ENCODE measurements around the gene TMOD3.
"Not testable (repeated sequence)": the region's sequence is repeated elsewhere in the genome, so short reads cannot be mapped to it uniquely, and the experiment has no call there.

The TMOD3 gene

DNA sequence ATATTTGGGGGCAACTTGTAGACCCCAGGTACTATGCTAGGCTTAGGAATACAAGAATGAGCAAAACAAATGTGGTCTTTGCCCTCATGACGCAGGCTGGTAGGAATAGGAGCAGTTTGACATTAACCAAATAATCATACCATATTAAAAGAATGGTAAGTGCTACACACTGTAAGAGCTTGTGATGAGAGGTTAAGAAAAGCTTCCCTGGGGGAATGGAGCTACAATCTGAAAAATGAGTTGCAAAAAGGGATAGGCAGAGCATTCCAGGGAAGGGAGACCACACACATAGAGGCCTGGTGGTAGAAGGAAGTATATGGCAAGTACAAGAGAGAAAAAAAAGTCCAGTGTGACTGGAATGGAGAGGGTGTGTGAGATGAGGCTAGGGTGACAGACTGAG lies 37.3 kb downstream of the TMOD3 start:
- no peak overlapping the region for H3K27ac Mint-ChIP-seq
- peaks cover 97% of the 10 kb centered on the region for H3K36me3 Mint-ChIP-seq
- peaks cover 30% of the 10 kb centered on the region for H3K4me1 Mint-ChIP-seq
- no peak for ATAC-seq
- no peak overlapping the region for H3K4me3 Mint-ChIP-seq
- no peaks in the 10 kb centered on the region for H3K9me3 Mint-ChIP-seq
- DNase-seq (ENCODE audit: low spot score in 2 of 2) = no peak

DNA sequence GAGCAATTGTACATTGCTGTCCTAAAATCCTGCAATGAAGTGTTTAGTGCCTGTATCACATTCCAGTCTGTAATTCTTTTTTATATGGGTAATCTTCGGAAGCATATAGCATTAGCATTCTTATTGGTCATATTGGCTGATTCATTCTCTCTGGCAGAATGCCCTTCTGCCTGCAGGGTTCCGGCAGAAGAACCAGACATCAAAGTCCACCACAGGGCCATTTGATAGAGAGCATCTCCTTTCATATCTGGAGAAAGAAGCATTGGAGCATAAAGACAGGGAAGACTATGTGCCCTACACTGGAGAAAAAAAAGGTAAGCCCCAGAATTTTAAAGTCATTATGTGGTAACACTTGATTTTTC lies 39.6 kb downstream of the TMOD3 start:
- DNase-seq (ENCODE audit: low spot score in 2 of 2) = no peak
- no peak overlapping the region for H3K27ac Mint-ChIP-seq
- H3K4me3 Mint-ChIP-seq = no peak overlapping the region

DNA sequence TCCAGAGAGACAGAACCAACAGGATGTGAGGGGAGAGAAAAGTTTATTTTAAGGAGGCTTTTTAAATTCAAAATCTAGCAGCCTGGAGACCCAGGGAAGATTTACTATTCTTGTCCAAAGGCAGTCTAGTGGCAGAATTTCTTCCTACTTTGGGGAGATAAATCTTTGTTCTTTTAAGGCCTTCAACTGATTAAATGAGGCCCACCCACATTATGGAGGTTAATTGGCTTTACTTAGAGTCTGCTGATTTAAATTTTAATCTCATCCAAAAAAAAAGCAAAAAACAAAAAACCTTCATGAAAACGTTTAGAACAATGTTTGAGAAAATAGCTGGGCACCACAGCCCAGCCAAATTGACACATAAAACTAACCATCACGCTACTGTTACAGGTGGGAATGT lies 41.3 kb downstream of the TMOD3 start:
- Mint-ChIP-seq H3K9me3 (no peaks in the 10 kb centered on the region), H3K36me3 (peaks cover 97% of the 10 kb centered on the region), H3K4me1 (peaks cover 13% of the 10 kb centered on the region), H3K4me3 (no peak overlapping the region), H3K27ac (no peak overlapping the region)
- DNase-seq (ENCODE audit: low spot score in 2 of 2) (no peak), ATAC-seq (no peak)

More for the DNA sequence above, 39.6 kb downstream of the TMOD3 start:
- H3K4me1 Mint-ChIP-seq = peaks cover 20% of the 10 kb centered on the region
- no peaks in the 10 kb centered on the region for H3K9me3 Mint-ChIP-seq
- H3K36me3 Mint-ChIP-seq = peaks cover 97% of the 10 kb centered on the region
- no peak for ATAC-seq

DNA sequence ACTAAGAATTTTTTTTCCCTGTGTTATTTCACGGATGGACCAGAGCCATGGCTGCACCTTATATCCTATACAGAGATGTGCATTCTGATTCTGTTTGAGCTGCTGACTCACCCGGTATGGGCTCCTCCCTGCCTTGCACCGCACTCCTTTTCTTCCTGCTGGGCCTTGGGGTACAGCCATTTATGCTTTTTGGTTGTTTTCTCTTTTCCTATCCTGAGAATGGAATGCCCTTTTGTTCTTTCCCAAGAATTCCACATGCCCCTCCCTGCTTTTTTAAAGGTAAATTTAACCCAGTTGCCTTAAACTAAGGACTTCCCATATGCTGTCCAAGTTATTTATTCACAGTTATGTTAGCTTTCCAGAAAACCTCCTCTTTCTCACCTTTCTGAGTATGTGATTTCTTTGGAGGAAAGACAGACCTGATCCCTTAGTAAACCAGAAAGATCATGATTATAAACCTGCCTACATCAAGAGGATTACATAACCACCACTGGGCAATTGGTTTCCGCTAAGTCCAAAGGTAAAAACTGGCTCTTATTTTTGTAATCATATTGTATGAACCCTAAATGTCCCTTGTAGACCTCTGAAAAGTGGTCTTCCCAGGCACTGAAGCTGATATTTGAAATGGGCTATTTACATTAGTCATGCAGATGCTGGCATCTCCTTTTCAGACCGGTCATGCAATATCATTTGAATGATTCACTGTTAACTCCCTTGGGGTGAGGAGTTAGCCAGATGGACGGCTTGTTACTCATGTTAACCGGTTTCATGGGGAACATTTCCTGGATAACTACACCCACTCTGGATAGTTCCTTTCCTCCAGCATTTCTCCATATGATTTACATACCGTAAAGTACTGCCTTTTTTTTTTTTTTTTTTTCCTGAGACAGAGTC lies 45.5 kb downstream of the TMOD3 start:
- peak overlapping the region; percentile 21 for H3K27ac Mint-ChIP-seq
- ATAC-seq (no peak), DNase-seq (ENCODE audit: low spot score in 2 of 2) (no peak)
- H3K4me1 Mint-ChIP-seq = peaks cover 28% of the 10 kb centered on the region
- H3K36me3 Mint-ChIP-seq = peaks cover 93% of the 10 kb centered on the region
- no peak overlapping the region for H3K4me3 Mint-ChIP-seq
- no peaks in the 10 kb centered on the region for H3K9me3 Mint-ChIP-seq

DNA sequence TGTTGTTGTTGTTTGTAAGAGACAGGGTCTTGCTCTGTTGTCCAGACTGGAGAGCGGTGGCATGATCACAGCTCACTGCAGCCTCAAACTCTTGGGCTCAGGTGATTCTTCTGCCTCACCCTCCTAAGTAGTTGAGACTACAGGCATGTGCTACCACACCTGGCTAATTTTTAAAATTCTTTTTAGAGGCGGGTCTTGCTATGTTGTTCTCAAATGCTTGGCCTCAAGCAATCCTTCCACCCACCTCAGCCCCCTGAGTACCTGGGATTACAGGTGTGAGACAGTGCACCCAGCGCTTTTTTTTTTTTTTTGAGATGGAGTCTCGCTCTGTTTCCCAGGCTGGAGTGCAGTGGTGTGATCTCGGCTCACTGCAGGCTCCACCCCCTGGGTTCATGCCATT lies 46.7 kb downstream of the TMOD3 start:
- Mint-ChIP-seq H3K27ac (no peak overlapping the region), H3K9me3 (no peaks in the 10 kb centered on the region), H3K4me1 (peaks cover 28% of the 10 kb centered on the region), H3K4me3 (no peak overlapping the region), H3K36me3 (peaks cover 92% of the 10 kb centered on the region)
- ATAC-seq (no peak), DNase-seq (ENCODE audit: low spot score in 2 of 2) (no peak)

DNA sequence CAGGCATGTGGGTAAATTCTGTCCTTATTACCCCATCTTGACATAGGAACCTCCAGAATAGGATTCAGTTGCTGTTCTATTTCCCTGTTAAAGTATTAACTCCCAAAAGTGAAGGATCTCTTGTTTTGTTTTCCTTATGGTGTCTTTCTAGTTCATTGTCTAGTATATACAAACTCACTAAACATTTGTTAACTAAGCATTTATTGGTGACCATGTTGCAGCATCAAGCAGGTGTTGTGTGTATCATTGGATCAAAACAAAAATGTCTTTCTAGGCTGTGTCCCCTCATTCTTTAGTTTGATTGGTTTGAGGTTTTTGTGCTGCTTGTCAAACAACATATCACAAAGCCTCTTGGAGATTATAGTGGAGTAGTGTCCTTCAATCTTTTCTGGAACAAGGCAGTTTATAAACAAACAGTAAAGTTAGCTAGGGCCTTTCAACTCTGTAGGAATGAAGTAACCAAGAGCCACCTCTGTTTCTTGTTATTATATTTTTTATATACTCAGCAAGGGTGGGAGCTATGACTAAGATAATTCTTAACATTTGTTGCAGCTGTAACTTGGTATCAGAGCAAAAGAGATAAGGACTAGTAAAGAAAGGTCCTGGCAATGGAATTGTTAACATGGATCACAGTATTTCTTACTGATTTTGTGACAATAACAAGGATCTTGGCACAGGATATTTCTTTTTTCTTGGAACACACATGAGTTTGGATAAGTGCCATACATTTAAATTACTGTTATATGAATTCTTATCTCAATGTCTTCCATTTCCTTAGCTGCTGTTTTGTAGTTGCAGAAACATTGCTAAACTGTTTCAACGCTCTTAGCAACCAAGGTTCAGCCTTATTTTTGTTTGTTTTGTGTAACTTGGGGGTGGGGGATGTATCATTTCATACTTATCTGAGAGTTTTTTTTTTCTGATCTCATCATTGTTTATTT lies 49.3 kb downstream of the TMOD3 start:
- Mint-ChIP-seq H3K36me3 (peaks cover 70% of the 10 kb centered on the region), H3K27ac (peak overlapping the region; percentile 62), H3K4me1 (peaks cover 22% of the 10 kb centered on the region), H3K4me3 (no peak overlapping the region), H3K9me3 (no peaks in the 10 kb centered on the region)
- ATAC-seq (no peak), DNase-seq (ENCODE audit: low spot score in 2 of 2) (no peak)

DNA sequence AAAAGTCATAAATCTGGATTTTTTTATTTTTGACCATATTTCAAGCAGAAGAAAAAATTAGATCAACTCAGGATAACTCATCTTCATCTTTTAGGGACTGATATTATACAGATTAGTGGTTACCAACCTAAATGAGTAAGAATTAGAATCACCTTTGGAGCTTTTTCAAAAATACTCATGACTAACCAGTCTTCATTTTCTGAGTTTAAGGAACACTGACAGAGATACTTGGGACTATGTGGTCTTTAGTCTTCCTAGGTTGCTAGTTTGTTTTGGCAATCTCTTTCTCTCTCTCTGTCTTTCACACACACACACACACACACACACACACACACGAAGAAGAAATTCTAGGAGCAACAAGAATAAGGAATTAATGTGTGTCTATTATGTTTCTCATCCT lies 50.1 kb downstream of the TMOD3 start:
- no peaks in the 10 kb centered on the region for H3K9me3 Mint-ChIP-seq
- no peak overlapping the region for H3K27ac Mint-ChIP-seq
- H3K4me3 Mint-ChIP-seq = no peak overlapping the region
- peaks cover 63% of the 10 kb centered on the region for H3K36me3 Mint-ChIP-seq
- H3K4me1 Mint-ChIP-seq = peaks cover 31% of the 10 kb centered on the region
- ATAC-seq (peak; percentile 62), DNase-seq (ENCODE audit: low spot score in 2 of 2) (no peak)

DNA sequence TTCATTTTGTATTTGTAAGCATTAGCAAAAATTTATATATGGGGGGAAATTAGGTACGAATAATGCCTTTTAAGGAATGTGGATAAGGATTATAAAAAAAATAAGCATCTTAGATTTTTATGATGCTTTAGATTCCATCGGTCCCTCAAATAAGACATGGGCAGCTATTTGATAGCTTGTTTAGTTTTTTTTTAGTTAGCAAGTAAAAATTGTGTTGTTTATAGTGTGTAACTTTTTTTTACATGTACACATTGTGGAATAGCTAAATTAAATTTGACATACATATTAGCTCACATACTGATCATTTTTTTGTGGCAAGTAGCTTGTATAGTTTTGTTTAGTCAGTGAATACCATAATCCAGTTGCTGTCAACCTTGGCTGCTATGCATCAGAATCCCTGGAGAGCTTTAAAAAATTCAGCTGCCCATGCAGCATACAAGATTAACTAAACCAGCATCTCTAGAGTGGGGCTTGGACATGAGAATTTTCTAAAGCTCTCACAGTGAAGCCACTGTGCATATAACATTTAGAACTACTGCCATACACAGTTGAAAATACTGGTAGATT lies 53.9 kb downstream of the TMOD3 start:
- Mint-ChIP-seq H3K27ac (no peak overlapping the region), H3K4me3 (no peak overlapping the region), H3K4me1 (peaks cover 20% of the 10 kb centered on the region), H3K36me3 (peaks cover 42% of the 10 kb centered on the region), H3K9me3 (no peaks in the 10 kb centered on the region)
- DNase-seq (ENCODE audit: low spot score in 2 of 2) = no peak
- ATAC-seq = no peak

DNA sequence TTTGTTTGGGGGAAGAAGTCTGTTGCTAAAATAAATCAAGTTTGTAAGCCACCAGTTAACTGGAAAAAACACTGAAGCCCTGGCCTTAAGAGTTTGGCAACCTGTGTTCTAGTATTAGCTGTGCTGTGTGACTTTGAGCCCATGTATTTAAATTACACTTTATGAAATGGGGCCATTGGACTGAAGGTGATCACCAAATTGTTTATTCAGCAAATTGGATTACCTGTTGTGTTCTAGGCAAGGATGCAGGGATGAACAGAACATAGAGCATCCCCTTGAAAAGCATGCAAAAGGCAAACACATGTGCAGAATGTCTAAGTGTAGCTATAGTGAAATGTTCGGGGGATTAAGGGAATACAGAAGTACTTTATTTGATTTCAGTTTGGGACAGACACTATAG lies 54.6 kb downstream of the TMOD3 start:
- ATAC-seq (no peak), DNase-seq (ENCODE audit: low spot score in 2 of 2) (no peak)
- no peaks in the 10 kb centered on the region for H3K9me3 Mint-ChIP-seq
- H3K4me1 Mint-ChIP-seq = peaks cover 19% of the 10 kb centered on the region
- H3K27ac Mint-ChIP-seq = no peak overlapping the region
- H3K4me3 Mint-ChIP-seq = no peak overlapping the region
- peaks cover 46% of the 10 kb centered on the region for H3K36me3 Mint-ChIP-seq

DNA sequence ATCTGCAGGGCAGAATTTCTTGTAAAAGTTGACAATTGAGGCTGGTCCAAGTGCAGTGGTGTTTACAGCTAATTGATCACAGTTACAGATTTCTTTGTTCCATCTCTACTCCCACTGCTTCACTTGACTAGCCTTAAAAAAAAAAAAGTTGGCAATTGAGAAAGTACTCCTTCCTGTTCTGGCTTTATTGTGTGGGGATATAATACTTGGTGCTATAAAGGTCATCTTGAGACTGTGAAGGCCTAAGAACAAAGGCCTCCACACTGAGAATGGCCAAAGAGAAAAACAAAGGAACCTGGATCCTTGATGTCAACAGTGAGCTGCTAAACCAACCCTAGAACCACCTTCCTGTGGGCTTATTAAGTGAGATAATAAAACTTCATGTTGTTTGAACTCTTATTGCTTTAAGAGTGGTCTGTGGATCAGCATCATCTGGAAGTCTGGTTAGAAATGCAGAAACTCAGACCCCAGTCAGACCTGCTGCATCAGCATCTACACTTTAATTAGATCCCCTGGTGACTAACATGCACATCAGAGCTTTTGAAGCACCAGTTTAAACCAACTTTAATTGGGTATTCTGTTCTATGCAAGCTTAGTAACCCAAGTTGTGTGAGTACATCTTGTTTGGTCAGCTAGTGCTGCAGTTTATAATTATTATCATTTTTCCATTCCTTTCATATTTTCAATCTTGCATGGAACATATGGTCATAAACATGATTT lies 55.2 kb downstream of the TMOD3 start:
- H3K4me1 Mint-ChIP-seq = peaks cover 17% of the 10 kb centered on the region
- ATAC-seq (no peak), DNase-seq (ENCODE audit: low spot score in 2 of 2) (no peak)
- no peaks in the 10 kb centered on the region for H3K9me3 Mint-ChIP-seq
- peaks cover 46% of the 10 kb centered on the region for H3K36me3 Mint-ChIP-seq
- H3K4me3 Mint-ChIP-seq = no peak overlapping the region
- no peak overlapping the region for H3K27ac Mint-ChIP-seq

DNA sequence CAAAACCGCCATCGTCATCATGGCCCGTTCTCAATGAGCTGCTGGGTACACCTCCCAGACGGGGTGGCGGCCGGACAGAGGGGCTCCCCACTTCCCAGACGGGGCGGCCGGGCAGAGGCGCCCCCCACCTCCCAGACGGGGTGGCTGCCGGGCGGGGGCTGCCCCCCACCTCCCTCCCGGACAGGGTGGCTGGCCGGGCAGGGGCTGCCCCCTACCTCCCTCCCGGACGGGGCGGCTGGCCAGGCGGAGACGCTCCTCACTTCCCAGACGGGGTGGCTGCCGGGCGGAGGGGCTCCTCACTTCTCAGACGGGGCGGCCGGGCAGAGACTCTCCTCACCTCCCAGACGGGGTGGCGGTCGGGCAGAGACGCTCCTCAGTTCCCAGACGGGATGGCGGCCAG lies 56.3 kb downstream of the TMOD3 start:
- peaks cover 17% of the 10 kb centered on the region for H3K4me1 Mint-ChIP-seq
- not testable (repeated sequence) for H3K9me3 Mint-ChIP-seq; H3K27ac Mint-ChIP-seq; DNase-seq (ENCODE audit: low spot score in 2 of 2); H3K4me3 Mint-ChIP-seq; ATAC-seq
- peaks cover 47% of the 10 kb centered on the region for H3K36me3 Mint-ChIP-seq

DNA sequence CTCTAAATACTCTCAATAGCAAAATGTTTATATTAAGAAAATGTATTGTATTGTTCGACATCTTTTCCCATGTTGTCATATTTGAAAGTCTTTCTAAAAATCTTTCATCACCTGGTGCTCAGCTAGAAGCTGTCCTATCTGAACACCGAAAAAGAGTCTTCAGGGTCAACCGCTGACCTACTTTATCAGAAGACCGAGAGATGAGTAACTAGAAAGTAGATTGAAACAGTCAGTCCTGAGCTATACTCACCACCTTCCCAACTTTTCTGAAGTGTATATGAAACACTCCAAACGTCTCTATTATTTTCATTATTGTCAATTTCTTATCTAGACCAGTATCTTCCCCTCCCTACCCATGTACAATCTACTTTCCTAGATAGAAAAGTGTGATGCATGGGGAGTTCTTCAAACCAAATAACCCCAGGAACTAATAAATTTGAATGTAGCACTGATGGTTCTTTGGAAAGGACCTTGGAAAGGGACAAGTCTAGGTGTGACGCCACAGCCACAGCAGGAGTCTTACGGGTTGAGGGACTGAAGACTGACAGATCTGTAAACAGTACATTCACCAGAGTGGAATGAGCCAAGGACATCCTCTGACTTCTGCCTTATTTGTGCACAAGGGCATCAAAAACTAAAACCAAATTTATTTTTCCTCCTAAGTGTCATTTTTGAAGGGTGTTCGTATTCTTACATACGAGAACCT lies 58.6 kb downstream of the TMOD3 start:
- Mint-ChIP-seq H3K36me3 (peaks cover 62% of the 10 kb centered on the region), H3K27ac (no peak overlapping the region), H3K4me1 (peaks cover 17% of the 10 kb centered on the region), H3K9me3 (no peaks in the 10 kb centered on the region), H3K4me3 (no peak overlapping the region)
- ATAC-seq (peak; percentile 40), DNase-seq (ENCODE audit: low spot score in 2 of 2) (no peak)

DNA sequence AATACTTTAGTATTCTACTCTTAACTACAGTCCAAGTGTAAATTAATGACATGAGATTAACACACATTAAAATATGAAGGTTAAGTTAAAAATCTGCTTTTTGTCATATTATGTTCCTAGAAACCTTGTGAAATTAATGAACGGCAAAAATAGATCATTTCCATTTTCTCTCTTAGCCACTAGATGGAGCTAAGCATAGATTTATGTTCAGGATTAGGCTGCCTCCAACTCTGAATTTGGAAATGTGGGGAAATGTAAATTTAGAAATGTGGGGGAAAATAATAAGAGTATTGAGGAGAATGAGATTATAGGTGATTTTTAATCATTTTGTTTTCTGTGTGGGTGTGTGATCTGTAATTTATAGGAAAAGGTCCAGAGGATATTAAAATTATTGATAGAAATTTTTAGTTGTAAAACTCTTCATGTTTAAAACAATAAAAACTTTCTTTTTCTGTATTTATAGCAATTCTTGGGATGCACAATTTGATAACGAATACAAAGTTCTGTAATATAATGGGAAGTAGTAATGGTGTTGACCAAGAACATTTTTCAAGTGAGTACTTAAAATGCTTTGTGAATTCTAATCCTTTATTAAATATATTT lies 59.2 kb downstream of the TMOD3 start:
- no peaks in the 10 kb centered on the region for H3K9me3 Mint-ChIP-seq
- no peak overlapping the region for H3K27ac Mint-ChIP-seq
- no peak overlapping the region for H3K4me3 Mint-ChIP-seq
- H3K4me1 Mint-ChIP-seq = peaks cover 17% of the 10 kb centered on the region
- H3K36me3 Mint-ChIP-seq = peaks cover 69% of the 10 kb centered on the region
- no peak for ATAC-seq
- DNase-seq (ENCODE audit: low spot score in 2 of 2) = no peak

DNA sequence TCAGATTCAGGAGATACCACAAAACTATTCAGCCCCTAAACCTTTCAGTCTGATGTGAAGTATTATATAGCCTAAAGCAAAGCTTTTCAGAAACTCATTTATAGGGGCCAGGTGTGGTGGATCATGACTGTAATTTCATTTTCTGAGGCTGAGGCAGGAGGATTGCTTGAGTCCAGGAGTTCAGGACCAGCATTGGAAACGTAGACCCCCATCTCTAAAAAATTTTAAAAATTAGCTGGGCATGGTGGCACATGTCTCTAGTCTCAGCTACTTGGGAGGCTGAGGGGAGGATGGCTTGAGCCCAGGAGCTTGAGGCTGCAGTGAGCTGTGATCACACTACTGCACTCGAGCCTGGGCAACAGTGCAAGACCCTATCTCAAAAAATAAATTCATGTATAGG lies 60.0 kb downstream of the TMOD3 start:
- DNase-seq (ENCODE audit: low spot score in 2 of 2) (no peak), ATAC-seq (no peak)
- Mint-ChIP-seq H3K4me3 (no peak overlapping the region), H3K36me3 (peaks cover 76% of the 10 kb centered on the region), H3K9me3 (no peaks in the 10 kb centered on the region), H3K4me1 (peaks cover 10% of the 10 kb centered on the region), H3K27ac (no peak overlapping the region)
